K562 (cell line): Measurements from ENCODE around the gene HNRNPA3. TPM values are rescaled to one million over a fixed set of nuclear protein-coding genes. Genes with fewer than 3 reads are reported as not detected.

Source experiments
- BRCA1 ChIP-seq, 2 experiments: fragments of 450-650 bp in 1 of 2; sonication (generic) in 1 of 2; formaldehyde crosslinking in 1 of 2; IDR thresholded peaks; 2 replicates each; pipeline versions ENCODE4 v1.5.0 to v1.6.1; 2017 to 2020; ENCODE audit warnings: mild to moderate bottlenecking in 1 of 2, missing genetic modification reagents in 1 of 2
- EHMT2 ChIP-seq: fragments of 450-650 bp; IDR thresholded peaks from 2 replicates; pipeline ENCODE4 v1.6.1; 2018; ENCODE audit warnings: antibody characterized with exemption
- ETV5 ChIP-seq: sonication (generic); formaldehyde crosslinking; IDR thresholded peaks from 2 replicates; pipeline ENCODE4 v1.4.0; 2020; ENCODE audit warnings: low read depth, mild to moderate bottlenecking, missing genetic modification reagents
- FOXP1 ChIP-seq: sonication (generic); formaldehyde crosslinking; IDR thresholded peaks from 2 replicates; pipeline ENCODE4 v1.8.0; 2022; ENCODE audit warnings: mild to moderate bottlenecking, missing genetic modification reagents
- JUNB ChIP-seq: fragments of 450-650 bp; formaldehyde crosslinking; conservative IDR thresholded peaks from 2 replicates; pipeline ENCODE4 v1.4.0; 2020; ENCODE audit warnings: mild to moderate bottlenecking
- NFIC ChIP-seq: fragments of 450-650 bp; IDR thresholded peaks from 2 replicates; pipeline ENCODE4 v1.6.1; 2017; ENCODE audit warnings: mild to moderate bottlenecking, inconsistent platforms
- NFXL1 ChIP-seq: fragments of 450-650 bp; formaldehyde crosslinking; IDR thresholded peaks from 2 replicates; pipeline ENCODE4 v1.4.0; 2021; ENCODE audit warnings: mild to moderate bottlenecking
- NR4A1 ChIP-seq, 2 experiments: fragments of 250-450 bp in 1 of 2; fragments of 450-650 bp in 1 of 2; sonication (Bioruptor Pico) in 1 of 2; IDR thresholded peaks; 2 replicates each; pipeline versions ENCODE4 v1.4.0 to v1.6.1; 2016 to 2020; ENCODE audit warnings: mild to moderate bottlenecking in 2 of 2, missing compliant biosample characterization in 1 of 2, missing genetic modification characterization in 1 of 2, moderate library complexity in 1 of 2
- RAD21 ChIP-seq, 2 experiments: fragments of 250-450 bp in 1 of 2; fragments of 450-650 bp in 1 of 2; sonication (Bioruptor Pico) in 1 of 2; formaldehyde crosslinking in 1 of 2; IDR thresholded peaks in 1 of 2; conservative IDR thresholded peaks in 1 of 2; 2 replicates each; pipeline versions ENCODE4 v1.4.0 to v1.8.0; 2020 to 2022; ENCODE audit warnings: mild to moderate bottlenecking in 2 of 2, moderate library complexity in 1 of 2
- RBM17 ChIP-seq: fragments of 200-400 bp; formaldehyde crosslinking; IDR thresholded peaks from 2 replicates; pipeline ENCODE4 v1.6.1; 2017; ENCODE audit warnings: low read depth, mild to moderate bottlenecking, low read length, borderline replicate concordance
- SIX5 ChIP-seq, 2 experiments: IDR thresholded peaks; 2 replicates each; pipeline ENCODE4 v1.6.1; 2011; ENCODE audit warnings: low read length in 2 of 2, borderline replicate concordance in 1 of 2, low read depth in 1 of 2, mild to moderate bottlenecking in 1 of 2, moderate library complexity in 1 of 2; ENCODE audit not compliant: insufficient read depth in 1 of 2
- TSC22D4 ChIP-seq: fragments of 450-650 bp; IDR thresholded peaks from 2 replicates; pipeline ENCODE4 v1.6.1; 2016; ENCODE audit warnings: missing genetic modification characterization, missing biosample characterization, control low read depth
- ZC3H11A ChIP-seq: IDR thresholded peaks from 2 replicates; pipeline ENCODE4 v1.6.1; 2012; ENCODE audit warnings: low read depth, low read length, improper control_type of control experiment
- ZEB2 ChIP-seq: fragments of 450-650 bp; IDR thresholded peaks from 2 replicates; pipeline ENCODE4 v1.6.1; 2016
- ZKSCAN1 ChIP-seq: fragments of 150-350 bp; IDR thresholded peaks from 2 replicates; pipeline ENCODE4 v1.6.1; 2016; ENCODE audit warnings: low read depth, low read length
- ZNF354B ChIP-seq: fragments of 250-450 bp; sonication (Bioruptor Pico); IDR thresholded peaks from 2 replicates; pipeline ENCODE4 v1.4.0; 2020
- ZNF586 ChIP-seq: fragments of 450-650 bp; formaldehyde crosslinking; conservative IDR thresholded peaks from 2 replicates; pipeline ENCODE4 v1.4.0; 2020; ENCODE audit warnings: mild to moderate bottlenecking, moderate library complexity
- ZNF75A ChIP-seq: fragments of 450-650 bp; formaldehyde crosslinking; IDR thresholded peaks from 2 replicates; pipeline ENCODE4 v1.4.0; 2020; ENCODE audit warnings: mild to moderate bottlenecking
- ZNF76 ChIP-seq: fragments of 250-450 bp; sonication (Bioruptor Pico); IDR thresholded peaks from 2 replicates; pipeline ENCODE4 v1.4.0; 2020; ENCODE audit warnings: mild to moderate bottlenecking, moderate library complexity, borderline replicate concordance
- polyA plus RNA-seq, 8 experiments: library from polyadenylated mRNA; depleted of rRNA in 4 of 8; stranded (reverse) in 5 of 8; unstranded in 3 of 8; fragments of >200 nt; fragmentation: Nextera tagmentation in 2 of 8; fragmentation: Illumina TruSeq in 1 of 8; extraction: Ambion mirVana in 2 of 8; extraction: Trizol in 1 of 8; gene quantifications; 2 replicates each; pipeline versions ENCODE4 v1.2.1 to v1.2.3, GENCODE V29; 2011 to 2014; ENCODE audit warnings: inconsistent platforms in 1 of 8, missing spikeins in 1 of 8
- total RNA-seq, 7 experiments: library from RNA; depleted of rRNA in 6 of 7; stranded (reverse); fragments of >200 nt in 6 of 7; fragmentation: Illumina TruSeq in 2 of 7; extraction: Trizol in 2 of 7; gene quantifications; 2 replicates each; pipeline versions ENCODE4 v1.2.1 to v1.2.3, GENCODE V29; 2011 to 2021; ENCODE audit warnings: low replicate concordance in 1 of 7
- TF ChIP-seq, protein P1 (sequence below): sonication (generic); formaldehyde crosslinking; IDR thresholded peaks from 2 replicates; pipeline ENCODE4 v1.9.0; 2022; ENCODE audit warnings: mild to moderate bottlenecking, missing genetic modification reagents
- TF ChIP-seq, protein P2 (sequence below): fragments of 250-450 bp; sonication (Bioruptor Pico); IDR thresholded peaks from 2 replicates; pipeline ENCODE4 v1.5.0; 2020; ENCODE audit warnings: mild to moderate bottlenecking
- TF ChIP-seq, protein P3 (sequence below): fragments of 450-650 bp; IDR thresholded peaks from 2 replicates; pipeline ENCODE4 v1.6.1; 2016; ENCODE audit warnings: missing biosample characterization, missing genetic modification characterization
- TF ChIP-seq, protein P4 (sequence below), 3 experiments: fragments of 200-800 bp in 1 of 3; fragments of 250-450 bp in 1 of 3; fragments of 450-650 bp in 1 of 3; sonication (Bioruptor Pico) in 1 of 3; sonication (Bioruptor generic) in 1 of 3; formaldehyde crosslinking in 1 of 3; IDR thresholded peaks; 2 replicates each; pipeline versions ENCODE4 v1.6.1 to v1.8.0; 2016 to 2022; ENCODE audit warnings: mild to moderate bottlenecking in 2 of 3, missing genetic modification characterization in 2 of 3, missing compliant biosample characterization in 1 of 3, moderate library complexity in 1 of 3

Gene HNRNPA3
- total and polyA plus RNA-seq, 9 of the 15 experiments (the other 6 are each of a cell fraction or from before 2014, with no cell fraction given): 72.8 to 428 (median 192) TPM

DNA sequence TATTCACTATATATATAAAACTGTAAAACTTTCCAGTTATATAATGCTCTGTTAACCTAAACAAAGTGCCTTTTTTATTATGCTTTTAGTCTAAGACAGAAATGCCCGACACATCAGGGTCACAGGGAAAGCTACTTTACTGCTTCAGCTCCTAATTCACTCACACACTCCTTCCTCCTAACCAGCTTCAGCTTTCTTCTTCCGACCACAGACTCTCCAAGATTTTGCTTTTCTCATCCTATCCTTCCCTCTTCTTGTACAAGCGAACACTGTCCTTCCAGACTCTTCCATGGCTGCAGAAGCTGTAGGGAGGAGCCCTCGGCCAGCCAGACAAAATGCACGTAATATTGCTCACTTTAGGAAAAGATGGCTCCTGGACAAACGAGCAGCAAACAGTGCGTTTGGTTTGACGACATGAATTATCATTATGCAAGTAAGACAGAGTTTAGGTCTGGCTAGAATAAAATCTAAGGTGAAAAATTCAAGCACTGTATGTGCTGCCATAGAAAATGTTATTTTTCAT, 47.5 kb upstream of the HNRNPA3 start (continued):
- TF ChIP-seq NR4A1 (CRISPR knock-in tag; IDR thresholded peaks at IDR 0.05) (0 out of 2 replicates have a peak, but pooled peaks have one; percentile 35), NR4A1 (tag; IDR thresholded peaks at IDR 0.05) (peak; percentile 92), BRCA1 (IDR thresholded peaks at IDR 0.05) (no peak), BRCA1 (CRISPR knock-in tag; IDR thresholded peaks at IDR 0.05) (no peak), NFXL1 (CRISPR knock-in tag) (peak; percentile 66; the same call in 1 of the 2 replicates), FOXP1 (CRISPR knock-in tag) (no peak), NFIC (no peak), RAD21 (CRISPR knock-in tag; conservative IDR thresholded peaks at IDR 0.05 in 1 of 2, IDR thresholded peaks at IDR 0.05 in 1 of 2) (peak in 1 of 2 experiments; percentile 27; a peak in 2 of 4 replicates), JUNB (CRISPR knock-in tag) (no peak), TSC22D4 (tag) (no peak), ZNF75A (peak; percentile 63; the same call in 1 of the 2 replicates), ZC3H11A (no peak), ZKSCAN1 (no peak), EHMT2 (no peak), ZNF586 (no peak), SIX5 (IDR thresholded peaks at IDR 0.05; ENCODE audit: borderline replicate concordance in 1 of 2, insufficient read depth in 1 of 2, low read depth in 1 of 2, low read length in 2 of 2) (no peak), ZEB2 (no peak), ETV5 (CRISPR knock-in tag) (no peak), ZNF354B (CRISPR knock-in tag) (no peak; the same call in 1 of the 2 replicates), RBM17 (no peak), ZNF76 (CRISPR knock-in tag) (no peak)
- TF ChIP-seq, protein P1, sequence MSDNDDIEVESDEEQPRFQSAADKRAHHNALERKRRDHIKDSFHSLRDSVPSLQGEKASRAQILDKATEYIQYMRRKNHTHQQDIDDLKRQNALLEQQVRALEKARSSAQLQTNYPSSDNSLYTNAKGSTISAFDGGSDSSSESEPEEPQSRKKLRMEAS (CRISPR knock-in tag): no peak
- TF ChIP-seq, protein P2, sequence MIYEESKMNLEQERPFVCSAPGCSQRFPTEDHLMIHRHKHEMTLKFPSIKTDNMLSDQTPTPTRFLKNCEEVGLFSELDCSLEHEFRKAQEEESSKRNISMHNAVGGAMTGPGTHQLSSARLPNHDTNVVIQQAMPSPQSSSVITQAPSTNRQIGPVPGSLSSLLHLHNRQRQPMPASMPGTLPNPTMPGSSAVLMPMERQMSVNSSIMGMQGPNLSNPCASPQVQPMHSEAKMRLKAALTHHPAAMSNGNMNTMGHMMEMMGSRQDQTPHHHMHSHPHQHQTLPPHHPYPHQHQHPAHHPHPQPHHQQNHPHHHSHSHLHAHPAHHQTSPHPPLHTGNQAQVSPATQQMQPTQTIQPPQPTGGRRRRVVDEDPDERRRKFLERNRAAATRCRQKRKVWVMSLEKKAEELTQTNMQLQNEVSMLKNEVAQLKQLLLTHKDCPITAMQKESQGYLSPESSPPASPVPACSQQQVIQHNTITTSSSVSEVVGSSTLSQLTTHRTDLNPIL (CRISPR knock-in tag): 0 out of 2 replicates have a peak, but pooled peaks have one; percentile 40
- TF ChIP-seq, protein P3, sequence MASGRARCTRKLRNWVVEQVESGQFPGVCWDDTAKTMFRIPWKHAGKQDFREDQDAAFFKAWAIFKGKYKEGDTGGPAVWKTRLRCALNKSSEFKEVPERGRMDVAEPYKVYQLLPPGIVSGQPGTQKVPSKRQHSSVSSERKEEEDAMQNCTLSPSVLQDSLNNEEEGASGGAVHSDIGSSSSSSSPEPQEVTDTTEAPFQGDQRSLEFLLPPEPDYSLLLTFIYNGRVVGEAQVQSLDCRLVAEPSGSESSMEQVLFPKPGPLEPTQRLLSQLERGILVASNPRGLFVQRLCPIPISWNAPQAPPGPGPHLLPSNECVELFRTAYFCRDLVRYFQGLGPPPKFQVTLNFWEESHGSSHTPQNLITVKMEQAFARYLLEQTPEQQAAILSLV: no peak
- TF ChIP-seq, protein P4, sequence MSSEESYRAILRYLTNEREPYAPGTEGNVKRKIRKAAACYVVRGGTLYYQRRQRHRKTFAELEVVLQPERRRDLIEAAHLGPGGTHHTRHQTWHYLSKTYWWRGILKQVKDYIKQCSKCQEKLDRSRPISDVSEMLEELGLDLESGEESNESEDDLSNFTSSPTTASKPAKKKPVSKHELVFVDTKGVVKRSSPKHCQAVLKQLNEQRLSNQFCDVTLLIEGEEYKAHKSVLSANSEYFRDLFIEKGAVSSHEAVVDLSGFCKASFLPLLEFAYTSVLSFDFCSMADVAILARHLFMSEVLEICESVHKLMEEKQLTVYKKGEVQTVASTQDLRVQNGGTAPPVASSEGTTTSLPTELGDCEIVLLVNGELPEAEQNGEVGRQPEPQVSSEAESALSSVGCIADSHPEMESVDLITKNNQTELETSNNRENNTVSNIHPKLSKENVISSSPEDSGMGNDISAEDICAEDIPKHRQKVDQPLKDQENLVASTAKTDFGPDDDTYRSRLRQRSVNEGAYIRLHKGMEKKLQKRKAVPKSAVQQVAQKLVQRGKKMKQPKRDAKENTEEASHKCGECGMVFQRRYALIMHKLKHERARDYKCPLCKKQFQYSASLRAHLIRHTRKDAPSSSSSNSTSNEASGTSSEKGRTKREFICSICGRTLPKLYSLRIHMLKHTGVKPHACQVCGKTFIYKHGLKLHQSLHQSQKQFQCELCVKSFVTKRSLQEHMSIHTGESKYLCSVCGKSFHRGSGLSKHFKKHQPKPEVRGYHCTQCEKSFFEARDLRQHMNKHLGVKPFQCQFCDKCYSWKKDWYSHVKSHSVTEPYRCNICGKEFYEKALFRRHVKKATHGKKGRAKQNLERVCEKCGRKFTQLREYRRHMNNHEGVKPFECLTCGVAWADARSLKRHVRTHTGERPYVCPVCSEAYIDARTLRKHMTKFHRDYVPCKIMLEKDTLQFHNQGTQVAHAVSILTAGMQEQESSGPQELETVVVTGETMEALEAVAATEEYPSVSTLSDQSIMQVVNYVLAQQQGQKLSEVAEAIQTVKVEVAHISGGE (CRISPR knock-in tag; IDR thresholded peaks at IDR 0.05): no peak
